Measurements from ENCODE around the gene HOXB4. TPM values are rescaled to one million over a fixed set of nuclear protein-coding genes. Genes with fewer than 3 reads are reported as not detected.
A peak's percentile ranks its signal among the peaks of the same experiment; 100 is the strongest.

The HOXB4 gene
- total RNA-seq, 1 experiment from 2014 or later: 11.3 TPM

- POLR2A ChIA-PET: interaction anchor here (1.2 to 1.4 kb wide), 3 partner anchors 10 to 376 kb away, joined by 3 to 4 read pairs (median 3); no protein-coding TSS in a partner anchor
- H3K4me2 ChIP-seq (ENCODE audit: low read length): peak overlapping the region; percentile 95
- DNase-seq (ENCODE audit: low read depth, low spot score) (no peak), ATAC-seq (no peak)
- H3K9ac ChIP-seq (ENCODE audit: low read length): peak overlapping the region; percentile 97
- peak overlapping the region; percentile 88 for H3K27ac ChIP-seq (ENCODE audit: low read depth, low read length)
- no peaks in the 10 kb centered on the region for H4K20me1 ChIP-seq (ENCODE audit: insufficient read depth)
- TF ChIP-seq ZNF274 (IDR thresholded peaks at IDR 0.05; ENCODE audit: low read depth, low read length) (no peak), EGR1 (IDR thresholded peaks at IDR 0.05; ENCODE audit: low read depth) (0 out of 2 replicates have a peak, but pooled peaks have one; percentile 15)
- H2AFZ ChIP-seq (ENCODE audit: low read depth, low read length, poor library complexity, severe bottlenecking): no peak overlapping the region
- RAD21 ChIA-PET (ENCODE audit: low non-redundant PET in 1 of 2, low total read pairs in 2 of 2, uncharacterized antibody in 2 of 2, unreplicated experiment in 2 of 2): interaction anchor here in 1 of 2 experiments (0.6 kb wide), 1 partner anchor 192 kb away, joined by 3 read pairs; no protein-coding TSS in a partner anchor
- peaks cover 62% of the 10 kb centered on the region for H3K79me2 ChIP-seq (ENCODE audit: insufficient read depth, low read length)
- intact Hi-C loops (cut with micrococcal nuclease): loop anchor here (5.0 to 10.0 kb wide), 2 partner anchors 131 to 264 kb away; no protein-coding TSS in a partner anchor
- CTCF ChIA-PET: interaction anchor here (1.5 to 3.7 kb wide), 8 partner anchors 9 to 591 kb away, joined by 4 to 21 read pairs (median 8); no protein-coding TSS in a partner anchor
- no peaks in the 10 kb centered on the region for H3K27me3 ChIP-seq (ENCODE audit: insufficient read depth, low read length)
- H3K4me3 ChIP-seq (replicated peaks in 1 of 2; ENCODE audit: low read depth in 1 of 2, low read length in 2 of 2): peak overlapping the region; percentile 80 to 90
- no peaks in the 10 kb centered on the region for H3K9me3 ChIP-seq (ENCODE audit: control insufficient read depth in 1 of 2, insufficient read depth in 1 of 2, low read depth in 1 of 2, low read length in 2 of 2)
- no peaks in the 10 kb centered on the region for H3K36me3 ChIP-seq (ENCODE audit: control insufficient read depth in 1 of 2, insufficient read depth in 2 of 2, low read length in 2 of 2)
- H3K9me2 ChIP-seq (ENCODE audit: insufficient read depth): no peaks in the 10 kb centered on the region
- H3K4me1 ChIP-seq (ENCODE audit: control insufficient read depth in 1 of 2, insufficient read depth in 2 of 2, low read length in 2 of 2): peaks cover 8 to 49% of the 10 kb centered on the region in 2 experiments; a peak in 3 of 4 replicates
- no TSS peak for BruUV-seq (replicated peaks)
Measured at GRCh38 chr17:48615963-48616716, 38.0 kb upstream of the HOXB4 start.

- ATAC-seq: no peak
- Histone ChIP-seq H3K9me2 (ENCODE audit: insufficient read depth) (no peaks in the 10 kb centered on the region), H3K9me3 (ENCODE audit: control insufficient read depth in 1 of 2, insufficient read depth in 1 of 2, low read depth in 1 of 2, low read length in 2 of 2) (no peaks in the 10 kb centered on the region), H3K79me2 (ENCODE audit: insufficient read depth, low read length) (peaks cover 71% of the 10 kb centered on the region), H3K4me1 (ENCODE audit: control insufficient read depth in 1 of 2, insufficient read depth in 2 of 2, low read length in 2 of 2) (peaks cover 8 to 51% of the 10 kb centered on the region in 2 experiments; a peak in 3 of 4 replicates), H3K36me3 (ENCODE audit: control insufficient read depth in 1 of 2, insufficient read depth in 2 of 2, low read length in 2 of 2) (no peaks in the 10 kb centered on the region), H2AFZ (ENCODE audit: low read depth, low read length, poor library complexity, severe bottlenecking) (no peak within 1 kb of the TSS), H3K9ac (ENCODE audit: low read length) (peak within 1 kb of the TSS; percentile 97), H4K20me1 (ENCODE audit: insufficient read depth) (no peaks in the 10 kb centered on the region), H3K4me3 (replicated peaks in 1 of 2; ENCODE audit: low read depth in 1 of 2, low read length in 2 of 2) (peak within 1 kb of the TSS; percentile 80 to 90), H3K27ac (ENCODE audit: low read depth, low read length) (peak within 1 kb of the TSS; percentile 88), H3K4me2 (ENCODE audit: low read length) (peak within 1 kb of the TSS; percentile 95), H3K27me3 (ENCODE audit: insufficient read depth, low read length) (no peaks in the 10 kb centered on the region)
- TF ChIP-seq SIN3A (IDR thresholded peaks at IDR 0.05; ENCODE audit: low read depth): no peak
- peak; percentile 20; the same call in 1 of the 2 replicates for TF ChIP-seq SP1 (IDR thresholded peaks at IDR 0.05; ENCODE audit: low read depth)
- no peak for TF ChIP-seq FOSL1 (IDR thresholded peaks at IDR 0.05; ENCODE audit: low read depth)
- TF ChIP-seq SRF (IDR thresholded peaks at IDR 0.05; ENCODE audit: low read depth): no peak
- TF ChIP-seq TCF7L2 (IDR thresholded peaks at IDR 0.05; ENCODE audit: borderline replicate concordance, extremely low read depth, insufficient read depth, insufficient read length): no peak
- no peak; the same call in 1 of the 2 replicates for TF ChIP-seq EGR1 (IDR thresholded peaks at IDR 0.05; ENCODE audit: low read depth)
- ChIA-PET CTCF (interaction anchor here (0.6 to 3.7 kb wide), 13 partner anchors 7 to 590 kb away, joined by 3 to 13 read pairs (median 4); no protein-coding TSS in a partner anchor), POLR2A (interaction anchor here (0.6 to 1.4 kb wide), 9 partner anchors 9 to 590 kb away, joined by 3 to 8 read pairs (median 3); no protein-coding TSS in a partner anchor), RAD21 (ENCODE audit: low non-redundant PET in 1 of 2, low total read pairs in 2 of 2, uncharacterized antibody in 2 of 2, unreplicated experiment in 2 of 2) (interaction anchor here in 1 of 2 experiments (0.6 kb wide), 1 partner anchor 192 kb away, joined by 3 read pairs; no protein-coding TSS in a partner anchor)
- DNase-seq (ENCODE audit: low read depth, low spot score): no peak
- BruUV-seq (replicated peaks): TSS peak; percentile 40
- intact Hi-C loops (cut with micrococcal nuclease): loop anchor here (5.0 to 10.0 kb wide), 2 partner anchors 131 to 263 kb away; no protein-coding TSS in a partner anchor
Measured at GRCh38 chr17:48615047-48615962, 37.2 kb upstream of the HOXB4 start, which contains the start of gene HOXB8. Gene HOXB8, minus strand, starts transcription at chr17:48615292. Its CDS starts 588 bp downstream, at chr17:48614704.
